GM12878 (cell line): ENCODE data around the gene BEST2. TPM values are rescaled to one million over a fixed set of nuclear protein-coding genes. Genes with fewer than 3 reads are reported as not detected.

Experiments used
- EP300 ChIP-seq, 2 experiments: fragments of 150-350 bp in 1 of 2; IDR thresholded peaks; 2 replicates each; pipeline ENCODE4 v1.6.1; 2011 to 2012; ENCODE audit warnings: low read depth in 2 of 2, low read length in 2 of 2, borderline replicate concordance in 1 of 2, improper control_type of control experiment in 1 of 2, inconsistent platforms in 1 of 2; ENCODE audit not compliant: control insufficient read depth in 1 of 2
- FOXK2 ChIP-seq: fragments of 450-650 bp; IDR thresholded peaks from 2 replicates; pipeline ENCODE4 v1.6.1; 2017; ENCODE audit warnings: mild to moderate bottlenecking, moderate library complexity
- IKZF1 ChIP-seq: fragments of 450-650 bp; conservative IDR thresholded peaks from 2 replicates; pipeline ENCODE4 v1.6.1; 2017; ENCODE audit warnings: antibody characterized with exemption, mild to moderate bottlenecking
- IRF4 ChIP-seq: IDR thresholded peaks from 2 replicates; pipeline ENCODE4 v1.6.1; 2011; ENCODE audit warnings: low read depth, low read length
- RBBP5 ChIP-seq: fragments of 200-600 bp; sonication (generic); conservative IDR thresholded peaks from 2 replicates; pipeline ENCODE4 v1.6.1; 2016
- RCOR1 ChIP-seq: conservative IDR thresholded peaks from 2 replicates; pipeline ENCODE4 v1.6.1; 2012; ENCODE audit warnings: low read depth, low read length, improper control_type of control experiment
- SMAD1 ChIP-seq: fragments of 450-650 bp; IDR thresholded peaks from 2 replicates; pipeline ENCODE4 v1.6.1; 2018; ENCODE audit warnings: mild to moderate bottlenecking, low read depth; ENCODE audit not compliant: partially characterized antibody
- ZNF217 ChIP-seq: fragments of 450-650 bp; IDR thresholded peaks from 2 replicates; pipeline ENCODE4 v1.6.1; 2017; ENCODE audit warnings: antibody characterized with exemption, mild to moderate bottlenecking
- polyA plus RNA-seq, 11 experiments: library from polyadenylated mRNA; depleted of rRNA in 4 of 11; unstranded in 6 of 11; stranded (reverse) in 5 of 11; fragments of >200 nt; fragmentation: Nextera tagmentation in 4 of 11; fragmentation: Illumina TruSeq in 1 of 11; extraction: Ambion mirVana in 4 of 11; extraction: Trizol in 1 of 11; gene quantifications; 1 replicate in 1 of 11; 2 replicates in 10 of 11; pipeline versions ENCODE4 v1.2.1 to v1.2.3, GENCODE V29; 2011 to 2016; ENCODE audit warnings: inconsistent platforms in 2 of 11, missing spikeins in 2 of 11, low read depth in 1 of 11
- total RNA-seq, 4 experiments: library from RNA; depleted of rRNA in 3 of 4; stranded (reverse); fragments of >200 nt in 3 of 4; fragmentation: Illumina TruSeq in 1 of 4; extraction: Trizol in 1 of 4; gene quantifications; 2 replicates each; pipeline versions ENCODE4 v1.2.1 to v1.2.3, GENCODE V29; 2013 to 2021
- TF ChIP-seq, protein P1 (sequence below): fragments of 450-650 bp; formaldehyde crosslinking; IDR thresholded peaks from 2 replicates; pipeline ENCODE4 v1.4.0; 2022; ENCODE audit warnings: mild to moderate bottlenecking, moderate library complexity

BEST2 gene
- total and polyA plus RNA-seq, 10 of the 15 experiments (the other 5 are each of a cell fraction or from before 2014, with no cell fraction given) = not detected

DNA sequence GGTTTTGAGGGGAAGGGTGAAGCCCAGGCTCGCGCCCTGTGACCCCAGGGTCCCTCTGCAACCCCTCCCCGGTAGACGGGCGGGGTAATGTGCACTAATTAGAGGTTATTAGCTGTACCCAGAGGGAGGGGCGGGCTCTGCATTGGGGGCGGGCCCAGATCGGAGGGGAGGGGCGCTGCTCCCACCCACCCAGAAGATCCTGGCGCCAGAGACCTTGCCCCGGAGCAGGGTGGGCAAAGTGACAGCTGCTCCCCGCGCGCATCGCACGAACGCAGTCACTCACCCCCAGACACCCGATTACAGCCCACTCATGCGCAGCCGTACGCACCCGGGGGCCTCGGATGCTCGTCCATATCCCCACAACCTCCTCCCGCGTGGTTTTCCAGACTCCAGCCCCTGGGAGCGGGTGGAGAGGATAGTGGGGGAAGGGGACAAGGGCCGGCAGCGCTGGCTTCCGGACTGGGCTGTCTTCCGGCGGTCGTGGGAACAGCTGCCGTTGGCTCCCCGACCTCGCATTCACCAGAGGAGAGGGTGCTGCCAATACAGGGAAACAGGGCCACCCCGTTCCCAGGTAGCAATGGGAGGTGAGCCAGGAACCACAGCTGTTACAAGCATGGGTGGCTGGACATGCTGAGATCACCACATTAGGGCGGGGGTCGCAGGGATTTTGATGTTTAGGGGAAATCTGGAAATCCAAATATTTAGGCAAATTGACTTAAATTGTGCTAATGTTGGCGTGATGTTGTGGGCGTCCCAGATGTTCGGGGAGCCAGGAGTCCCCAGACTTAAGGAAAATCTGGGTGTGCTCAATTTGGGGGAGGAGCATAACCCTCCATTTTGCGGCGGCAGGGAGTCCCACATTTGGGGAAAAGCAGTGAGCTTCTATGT lies 26.7 kb downstream of the BEST2 start (continued):
- TF ChIP-seq, protein P1, sequence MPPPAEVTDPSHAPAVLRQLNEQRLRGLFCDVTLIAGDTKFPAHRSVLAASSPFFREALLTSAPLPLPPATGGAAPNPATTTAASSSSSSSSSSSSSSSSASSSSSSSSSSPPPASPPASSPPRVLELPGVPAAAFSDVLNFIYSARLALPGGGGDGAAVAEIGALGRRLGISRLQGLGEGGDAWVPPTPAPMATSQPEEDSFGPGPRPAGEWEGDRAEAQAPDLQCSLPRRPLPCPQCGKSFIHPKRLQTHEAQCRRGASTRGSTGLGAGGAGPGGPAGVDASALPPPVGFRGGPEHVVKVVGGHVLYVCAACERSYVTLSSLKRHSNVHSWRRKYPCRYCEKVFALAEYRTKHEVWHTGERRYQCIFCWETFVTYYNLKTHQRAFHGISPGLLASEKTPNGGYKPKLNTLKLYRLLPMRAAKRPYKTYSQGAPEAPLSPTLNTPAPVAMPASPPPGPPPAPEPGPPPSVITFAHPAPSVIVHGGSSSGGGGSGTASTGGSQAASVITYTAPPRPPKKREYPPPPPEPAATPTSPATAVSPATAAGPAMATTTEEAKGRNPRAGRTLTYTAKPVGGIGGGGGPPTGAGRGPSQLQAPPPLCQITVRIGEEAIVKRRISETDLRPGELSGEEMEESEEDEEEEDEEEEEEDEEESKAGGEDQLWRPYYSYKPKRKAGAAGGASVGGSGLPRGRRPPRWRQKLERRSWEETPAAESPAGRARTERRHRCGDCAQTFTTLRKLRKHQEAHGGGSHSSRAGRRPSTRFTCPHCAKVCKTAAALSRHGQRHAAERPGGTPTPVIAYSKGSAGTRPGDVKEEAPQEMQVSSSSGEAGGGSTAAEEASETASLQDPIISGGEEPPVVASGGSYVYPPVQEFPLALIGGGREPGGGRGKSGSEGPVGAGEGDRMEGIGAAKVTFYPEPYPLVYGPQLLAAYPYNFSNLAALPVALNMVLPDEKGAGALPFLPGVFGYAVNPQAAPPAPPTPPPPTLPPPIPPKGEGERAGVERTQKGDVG = no peak
- TF ChIP-seq SMAD1 (no peak), FOXK2 (no peak), EP300 (IDR thresholded peaks at IDR 0.05; ENCODE audit: borderline replicate concordance in 1 of 2, control insufficient read depth in 1 of 2, low read depth in 2 of 2, low read length in 2 of 2) (no peak), ZNF217 (no peak), RCOR1 (no peak), IRF4 (no peak), RBBP5 (no peak), IKZF1 (peak; percentile 95)
